GM10266 (cell line): Measurements from ENCODE around the gene SRRM4.
"Not testable (repeated sequence)": the region's sequence is repeated elsewhere in the genome, so short reads cannot be mapped to it uniquely, and the experiment has no call there.

Source experiments
- DNase-seq: peaks from one replicate; pipeline ENCODE4 v3.0.0; 2012; ENCODE audit errors: extremely low spot score
- CTCF ChIP-seq: IDR thresholded peaks from 2 replicates; pipeline ENCODE4 v1.5.1; 2012; ENCODE audit warnings: mild to moderate bottlenecking, low read depth; ENCODE audit not compliant: control insufficient read depth, insufficient read depth; ENCODE audit errors: missing control alignments

SRRM4 gene

GRCh38 chr12:119100933-119101332, 119.6 kb downstream of the SRRM4 start:
- no peak for TF ChIP-seq CTCF
- no peak for DNase-seq

GRCh38 chr12:119102274-119102673, 120.9 kb downstream of the SRRM4 start:
- no peak for TF ChIP-seq CTCF
- no peak for DNase-seq

GRCh38 chr12:119102714-119103113, 121.4 kb downstream of the SRRM4 start:
- TF ChIP-seq CTCF: no peak
- DNase-seq: no peak

GRCh38 chr12:119104969-119105368, 123.6 kb downstream of the SRRM4 start:
- not testable (repeated sequence) for DNase-seq

GRCh38 chr12:119113496-119113986, 132.2 kb downstream of the SRRM4 start:
- DNase-seq: no peak
- TF ChIP-seq CTCF: no peak

GRCh38 chr12:119114294-119114693, 133.0 kb downstream of the SRRM4 start:
- no peak for TF ChIP-seq CTCF
- no peak for DNase-seq

GRCh38 chr12:119115296-119115905, 134.1 kb downstream of the SRRM4 start:
- DNase-seq: peak; percentile 55
- peak; percentile 69 for TF ChIP-seq CTCF

- TF ChIP-seq CTCF: no peak
- no peak for DNase-seq
Measured at GRCh38 chr12:119117936-119118335, 136.6 kb downstream of the SRRM4 start.
